Non-pigmented ciliary epithelial cell (primary cell): ENCODE results near the gene P2RX7.

Source experiments
- DNase-seq: peaks from one replicate; pipeline ENCODE4 v3.0.0-alpha.2; 2010; ENCODE audit warnings: low read depth

The P2RX7 gene

GRCh38 chr12:121132601-121133481 lies at the start of gene P2RX7:
TSS of gene P2RX7 (plus strand) at chr12:121132876. CDS start at chr12:121132971, 95 bp downstream.
- DNase-seq: no peak

- no peak for DNase-seq
These were observed 48.4 kb upstream of the P2RX7 start for GRCh38 chr12:121084229-121084628.

GRCh38 chr12:121085069-121085468 lies 47.6 kb upstream of the P2RX7 start:
- DNase-seq: no peak

GRCh38 chr12:121085506-121086353 lies 46.9 kb upstream of the P2RX7 start:
- DNase-seq: no peak

GRCh38 chr12:121086781-121087295 lies 45.8 kb upstream of the P2RX7 start:
- DNase-seq: no peak

GRCh38 chr12:121087467-121088194 lies 45.0 kb upstream of the P2RX7 start:
- no peak for DNase-seq

GRCh38 chr12:121088195-121088585 lies 44.5 kb upstream of the P2RX7 start:
- DNase-seq: no peak

- no peak for DNase-seq
These were observed 43.5 kb upstream of the P2RX7 start for GRCh38 chr12:121089031-121089812.

- DNase-seq: no peak
These were observed 42.8 kb upstream of the P2RX7 start for GRCh38 chr12:121089813-121090430.

GRCh38 chr12:121090586-121091514 lies 41.8 kb upstream of the P2RX7 start:
- no peak for DNase-seq

- no peak for DNase-seq
These were observed 40.6 kb upstream of the P2RX7 start for GRCh38 chr12:121092034-121092433.

GRCh38 chr12:121093487-121093891 lies 39.2 kb upstream of the P2RX7 start:
- DNase-seq: no peak

- DNase-seq: peak; percentile 3
These were observed 37.0 kb upstream of the P2RX7 start for GRCh38 chr12:121095544-121096198.

- DNase-seq: no peak
These were observed 36.4 kb upstream of the P2RX7 start for GRCh38 chr12:121096199-121096798.

GRCh38 chr12:121099779-121100178 lies 32.9 kb upstream of the P2RX7 start:
- no peak for DNase-seq

- DNase-seq: no peak
These were observed 30.4 kb upstream of the P2RX7 start for GRCh38 chr12:121102307-121102706.

- peak; percentile 6 for DNase-seq
These were observed 25.0 kb upstream of the P2RX7 start for GRCh38 chr12:121107681-121108080.

GRCh38 chr12:121108492-121108891 lies 24.2 kb upstream of the P2RX7 start:
- no peak for DNase-seq
